Hippocampal formation (tissue), 2 donors: ENCODE results near the gene FAM151A.

ENCODE experiments used
- DNase-seq, 2 donors: peaks; one replicate each; lab custom pipeline; 2025; lab: John Stamatoyannopoulos, UW

FAM151A gene

GRCh38 chr1:54579337-54579781, 44.0 kb downstream of the FAM151A start:
- DNase-seq = no peak

DNA sequence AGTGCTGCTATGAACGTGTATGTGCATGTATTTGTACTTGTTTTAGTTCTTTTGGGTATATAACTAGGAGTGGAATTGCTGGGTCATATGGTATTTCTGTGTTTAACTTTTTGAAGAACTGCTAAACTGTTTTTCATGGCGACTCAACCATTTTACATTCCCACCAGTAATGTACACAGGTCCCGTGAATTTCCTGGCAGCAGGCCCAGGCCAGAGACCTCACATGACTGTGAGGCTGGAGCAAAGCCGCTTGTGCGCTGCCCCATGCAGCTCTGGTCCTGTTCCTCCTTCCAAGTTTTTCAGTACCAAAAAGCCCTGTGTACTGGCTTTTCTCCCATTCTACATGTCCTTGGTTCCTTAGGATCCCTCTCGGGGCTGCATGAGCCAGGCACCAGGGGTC, 45.7 kb downstream of the FAM151A start:
- DNase-seq = peak in 1 of 2 donors; percentile 37

- no peak for DNase-seq
These were observed 47.6 kb downstream of the FAM151A start for GRCh38 chr1:54575605-54576290.

GRCh38 chr1:54575161-54575560, 48.2 kb downstream of the FAM151A start:
- DNase-seq = no peak

- no peak for DNase-seq
These were observed 49.1 kb downstream of the FAM151A start for GRCh38 chr1:54574158-54574778.

DNA sequence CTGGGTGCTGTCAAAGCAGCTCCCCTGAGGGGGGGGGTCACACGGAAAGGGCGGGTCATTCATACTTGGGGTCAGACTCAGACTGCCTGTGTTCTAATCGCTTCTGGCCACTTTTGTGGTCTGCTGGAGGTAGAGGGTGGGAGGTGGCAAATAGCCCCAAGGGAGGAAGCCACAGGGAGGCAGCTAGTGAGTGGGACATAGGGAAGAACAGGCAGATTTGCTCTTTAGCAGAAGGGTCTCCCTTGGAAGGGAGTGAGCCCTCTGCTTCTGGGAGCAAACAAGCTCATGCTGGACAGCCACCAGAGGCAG, 50.8 kb downstream of the FAM151A start:
- DNase-seq = no peak

DNA sequence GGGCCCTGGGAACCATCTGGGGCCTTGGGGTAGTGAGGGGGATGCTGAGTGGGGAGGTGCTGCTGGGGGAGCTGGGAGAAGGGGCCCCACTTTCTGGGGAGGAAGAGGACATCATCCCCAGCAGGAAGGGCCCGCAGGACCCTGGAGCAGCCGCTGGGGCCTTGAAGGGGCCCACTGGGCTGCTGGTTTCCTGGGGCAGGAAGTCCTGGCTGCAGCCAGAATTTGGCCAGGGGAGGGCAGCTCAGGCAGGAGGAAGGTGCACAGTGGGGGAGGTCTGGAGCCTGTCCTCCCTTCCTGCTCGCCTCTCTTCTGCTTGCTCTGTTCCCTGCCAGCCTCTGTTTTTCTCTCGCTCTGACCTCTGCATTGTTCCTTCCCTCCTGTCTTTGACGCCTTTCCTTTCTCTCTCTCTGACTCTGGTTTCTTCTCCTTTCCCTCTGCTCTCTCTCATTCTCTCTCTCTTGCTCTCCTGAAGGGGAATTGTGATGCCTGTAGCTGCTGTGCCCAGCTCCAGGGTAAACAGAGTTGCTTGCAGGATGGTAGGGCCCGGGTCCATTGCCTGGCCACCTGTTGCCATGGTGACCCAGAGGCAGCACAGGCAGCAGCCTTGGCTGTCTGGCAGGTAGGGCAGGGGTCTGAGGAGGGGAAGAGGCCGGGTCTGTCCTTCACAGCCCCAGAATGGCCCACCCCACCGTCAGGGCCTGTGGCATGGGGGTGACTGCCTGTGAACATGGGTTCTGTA, 51.4 kb downstream of the FAM151A start:
- DNase-seq = no peak

DNA sequence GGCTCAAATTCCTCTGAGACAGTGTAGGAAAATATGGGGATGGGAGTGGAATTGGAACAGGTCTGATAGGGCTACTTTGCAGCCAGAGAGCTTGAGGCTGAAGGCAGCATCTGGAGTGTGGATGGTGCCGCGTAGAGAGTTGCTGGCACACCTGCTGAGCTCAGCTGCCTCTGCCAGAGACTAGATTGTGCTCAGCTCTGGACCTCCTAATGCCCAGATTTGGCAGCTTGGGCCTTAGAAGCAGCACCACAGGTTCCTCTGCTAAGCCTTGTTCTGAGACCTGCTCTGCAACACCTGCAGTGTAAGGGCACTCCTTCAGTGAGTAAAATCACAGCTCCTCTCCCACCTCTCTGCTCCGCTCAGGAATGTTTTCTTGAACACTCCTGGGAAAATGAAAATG, 52.0 kb downstream of the FAM151A start:
- DNase-seq = no peak

GRCh38 chr1:54570161-54570560, 53.2 kb downstream of the FAM151A start:
- DNase-seq = no peak

DNA sequence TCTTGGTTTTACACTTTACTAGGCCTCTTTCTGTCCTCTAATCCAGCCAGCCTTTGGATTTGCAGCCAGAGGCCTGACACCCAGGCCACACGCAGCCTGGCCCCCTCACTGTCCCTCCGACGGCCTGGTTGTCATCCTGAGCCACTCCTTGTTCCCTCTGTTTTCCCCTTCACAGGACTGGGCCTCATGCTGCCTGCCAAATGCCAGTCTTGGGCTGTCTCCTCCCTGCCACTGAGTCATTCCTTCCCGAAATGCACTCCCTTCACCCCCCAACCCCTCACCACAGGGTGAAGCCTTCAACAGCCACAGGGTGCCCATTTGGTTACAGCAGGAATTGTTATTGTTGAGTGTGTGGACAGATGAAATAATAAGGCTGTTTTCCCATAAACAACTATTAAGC, 54.0 kb downstream of the FAM151A start:
- no peak for DNase-seq

DNA sequence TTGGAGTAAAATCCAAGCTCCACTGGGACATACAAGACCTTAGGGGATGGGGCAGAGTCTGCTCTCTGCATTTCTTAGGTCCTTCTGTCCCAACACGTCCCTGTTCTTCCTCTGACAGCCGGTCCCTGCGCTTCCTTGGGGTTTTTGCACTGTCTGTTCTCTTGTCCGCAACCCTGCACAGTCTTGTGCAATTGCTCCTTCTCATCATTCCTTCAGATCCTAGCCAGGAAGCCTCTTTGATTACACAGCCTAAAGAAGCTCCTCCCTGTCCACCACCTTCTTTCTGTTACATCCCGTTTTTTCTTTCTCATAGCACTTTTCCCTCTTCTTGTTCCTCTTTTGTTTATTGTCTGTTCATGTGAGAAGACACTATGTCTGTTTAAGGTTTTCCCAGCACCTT, 55.4 kb downstream of the FAM151A start:
- DNase-seq = no peak

DNA sequence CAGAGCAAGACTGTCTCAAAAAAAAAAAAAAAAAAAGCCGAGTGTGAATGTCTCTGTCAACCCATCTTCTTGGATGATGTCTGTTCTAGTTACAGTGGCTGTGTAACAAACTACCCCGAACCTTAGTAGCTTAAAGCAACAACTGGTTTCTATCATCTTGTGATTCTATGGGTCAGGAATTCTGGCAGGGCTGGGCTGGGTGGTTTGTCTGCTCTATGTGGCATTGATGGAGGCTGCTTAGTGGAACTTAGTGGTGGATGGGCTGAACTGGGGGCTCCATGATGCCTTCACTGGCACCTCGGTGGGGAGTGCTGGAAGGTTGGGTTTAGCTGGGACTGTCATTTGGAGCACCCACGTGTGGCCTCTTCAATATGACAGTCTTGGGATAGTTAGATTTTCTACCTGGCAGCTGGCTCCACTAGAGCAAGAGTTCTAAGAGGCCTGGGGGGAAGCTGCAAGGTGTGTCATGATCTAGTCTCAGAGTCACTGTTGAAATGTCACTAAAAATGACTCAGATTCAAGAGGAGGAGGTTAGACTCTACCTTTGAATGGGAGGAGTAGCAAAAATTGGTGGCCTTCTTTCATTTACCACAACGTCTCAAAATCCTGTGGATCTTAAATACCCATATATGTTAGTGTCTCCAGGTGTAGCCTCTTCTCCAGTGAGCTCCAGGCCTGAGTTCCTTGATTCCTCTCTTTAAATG, 56.7 kb downstream of the FAM151A start:
- no peak for DNase-seq

- DNase-seq = no peak
These were observed 58.2 kb downstream of the FAM151A start for GRCh38 chr1:54565113-54565501.

- DNase-seq = no peak
These were observed 58.8 kb downstream of the FAM151A start for GRCh38 chr1:54564312-54565112.

- DNase-seq = no peak
These were observed 63.5 kb downstream of the FAM151A start for GRCh38 chr1:54559771-54560231.
